Measurements from ENCODE around the gene SDF4.
A peak's percentile ranks its signal among the peaks of the same experiment; 100 is the strongest.

SDF4 gene, protein sequence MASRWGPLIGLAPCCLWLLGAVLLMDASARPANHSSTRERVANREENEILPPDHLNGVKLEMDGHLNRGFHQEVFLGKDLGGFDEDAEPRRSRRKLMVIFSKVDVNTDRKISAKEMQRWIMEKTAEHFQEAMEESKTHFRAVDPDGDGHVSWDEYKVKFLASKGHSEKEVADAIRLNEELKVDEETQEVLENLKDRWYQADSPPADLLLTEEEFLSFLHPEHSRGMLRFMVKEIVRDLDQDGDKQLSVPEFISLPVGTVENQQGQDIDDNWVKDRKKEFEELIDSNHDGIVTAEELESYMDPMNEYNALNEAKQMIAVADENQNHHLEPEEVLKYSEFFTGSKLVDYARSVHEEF

DNA sequence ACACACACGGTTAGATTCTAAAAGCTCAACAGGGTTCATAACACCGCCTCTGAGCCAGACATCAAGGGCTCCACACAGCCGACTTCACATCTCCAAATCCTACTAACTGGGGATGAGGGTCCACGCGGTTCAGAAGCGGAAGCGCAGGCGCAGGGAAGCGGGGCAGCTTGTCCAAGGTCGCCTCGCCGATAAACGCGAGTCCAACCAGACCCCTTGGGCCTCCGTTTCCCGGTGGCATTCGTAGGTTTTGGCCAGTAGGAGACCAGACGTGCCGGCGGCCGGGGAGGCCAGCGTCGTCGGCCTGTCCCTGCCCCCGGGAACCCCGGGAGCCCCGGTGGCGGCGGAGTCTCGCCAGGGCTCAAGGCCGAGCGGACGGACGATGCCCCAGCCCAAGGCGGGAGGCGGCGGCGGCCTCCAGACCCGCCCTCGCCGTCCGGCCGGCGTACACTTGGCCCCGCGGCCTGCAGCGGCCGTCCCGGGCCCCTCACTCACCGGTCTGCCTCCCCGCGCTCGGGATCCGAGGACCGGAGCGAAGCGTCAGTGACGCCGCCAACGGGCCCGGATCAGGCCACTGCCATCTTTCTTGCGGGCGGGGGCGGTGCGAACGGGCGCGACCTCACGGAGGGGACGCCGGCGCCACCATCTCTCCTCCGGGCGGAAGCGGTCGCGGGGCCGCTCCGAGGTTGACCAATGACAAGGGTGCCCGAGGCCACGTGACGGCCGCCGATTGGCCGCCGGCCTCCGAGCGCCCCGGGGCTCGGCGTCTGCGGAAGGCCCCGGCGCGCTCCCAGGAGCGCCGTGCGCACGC is at the start of gene SDF4:
SDF4 (minus strand) TSS at position 602 of the 808 bp plus-strand sequence. CDS start 3,229 bp downstream, outside the sequence.
- peak; percentile 87 for DNase-seq

DNA sequence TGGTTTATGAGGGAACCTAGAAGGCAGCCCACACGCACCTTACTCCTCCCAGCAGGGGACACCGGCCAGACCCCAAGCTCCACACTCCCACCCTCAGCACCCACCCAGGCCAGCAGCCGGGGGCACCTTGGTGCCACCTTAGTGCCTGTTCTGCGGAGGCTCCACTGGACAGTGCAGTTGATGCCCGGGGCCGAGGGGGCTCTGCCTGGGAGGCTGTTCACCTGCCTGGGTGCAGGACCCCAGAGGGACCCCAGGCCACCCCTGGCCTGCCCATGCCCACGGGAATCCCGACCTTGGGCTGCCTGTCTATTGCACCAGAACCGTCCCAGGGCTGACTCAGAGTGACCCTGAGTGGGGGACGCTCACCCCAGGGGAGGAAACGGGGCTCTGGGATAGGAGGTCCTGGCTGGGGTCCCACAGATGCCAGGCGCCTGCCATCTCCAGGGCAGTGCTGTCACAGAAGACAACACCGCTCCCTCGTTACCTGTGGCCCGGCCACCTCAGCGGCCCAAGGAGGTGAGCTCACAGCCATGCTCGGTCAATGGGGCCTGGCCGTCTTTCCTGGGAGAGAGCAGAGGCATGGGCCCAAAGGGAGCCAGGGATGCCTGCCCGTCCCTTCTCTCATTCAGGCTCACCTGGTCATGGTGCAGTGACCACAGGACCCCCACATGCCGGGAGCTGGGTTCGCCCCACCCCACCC is 49.1 kb upstream of the SDF4 start:
- no peak for DNase-seq

DNA sequence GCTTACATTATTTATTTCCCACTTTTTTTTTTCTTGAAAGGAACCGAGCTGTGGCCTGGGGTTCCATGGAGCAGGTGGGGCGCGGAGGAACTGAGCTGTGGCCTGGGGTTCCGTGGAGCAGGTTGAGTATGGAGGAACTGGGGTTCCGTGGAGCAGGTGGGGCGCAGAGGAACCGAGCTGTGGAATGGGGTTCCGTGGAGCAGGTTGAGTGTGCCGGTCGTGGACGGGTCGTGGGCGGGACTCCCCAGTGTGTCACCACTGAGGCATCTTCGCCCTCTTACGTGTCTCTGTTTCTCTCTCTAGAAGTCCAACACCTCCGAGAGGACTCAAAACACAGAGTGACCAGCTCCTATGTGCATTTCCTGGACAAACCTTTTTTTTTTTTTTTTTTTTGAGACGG is 47.2 kb upstream of the SDF4 start:
- no peak for DNase-seq

DNA sequence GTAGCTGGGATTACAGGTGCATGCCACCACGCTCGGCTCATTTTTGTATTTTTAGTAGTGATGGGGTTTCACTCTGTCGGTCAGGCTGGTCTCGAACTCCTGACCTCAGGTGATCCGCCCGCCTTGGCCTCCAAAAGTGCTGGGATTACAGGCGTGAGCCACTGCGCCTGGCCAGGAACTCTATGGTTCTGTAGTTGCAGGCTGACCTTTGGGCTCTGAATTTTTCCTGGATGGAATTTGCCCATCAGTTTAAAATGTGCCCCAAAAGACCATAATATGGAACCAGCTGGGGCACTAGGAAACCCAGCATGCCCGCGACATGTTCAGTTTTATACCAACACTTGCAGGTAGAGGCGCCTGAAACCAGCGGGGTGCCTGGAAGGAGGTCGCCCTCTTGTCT is 46.8 kb upstream of the SDF4 start:
- no peak for DNase-seq

DNA sequence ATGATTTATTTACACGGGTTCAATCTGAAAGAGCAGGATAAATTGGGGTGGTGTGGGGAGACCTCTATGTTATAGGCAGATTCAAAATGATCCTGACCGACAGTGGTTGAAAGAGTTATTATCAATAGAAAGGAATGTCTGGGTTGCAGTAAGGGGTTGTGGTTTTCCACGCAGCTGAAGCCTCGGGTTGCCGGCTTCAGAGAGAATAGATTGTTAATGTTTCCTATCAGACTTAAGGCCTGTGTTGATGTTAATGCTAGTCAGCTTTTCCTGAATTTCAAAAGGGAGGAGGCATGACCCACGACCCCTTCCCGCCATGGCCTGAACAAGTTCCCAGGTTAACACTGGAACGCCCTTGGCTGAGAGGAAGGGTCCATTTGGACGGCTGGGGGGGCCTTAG is 44.0 kb upstream of the SDF4 start:
- DNase-seq = no peak

DNA sequence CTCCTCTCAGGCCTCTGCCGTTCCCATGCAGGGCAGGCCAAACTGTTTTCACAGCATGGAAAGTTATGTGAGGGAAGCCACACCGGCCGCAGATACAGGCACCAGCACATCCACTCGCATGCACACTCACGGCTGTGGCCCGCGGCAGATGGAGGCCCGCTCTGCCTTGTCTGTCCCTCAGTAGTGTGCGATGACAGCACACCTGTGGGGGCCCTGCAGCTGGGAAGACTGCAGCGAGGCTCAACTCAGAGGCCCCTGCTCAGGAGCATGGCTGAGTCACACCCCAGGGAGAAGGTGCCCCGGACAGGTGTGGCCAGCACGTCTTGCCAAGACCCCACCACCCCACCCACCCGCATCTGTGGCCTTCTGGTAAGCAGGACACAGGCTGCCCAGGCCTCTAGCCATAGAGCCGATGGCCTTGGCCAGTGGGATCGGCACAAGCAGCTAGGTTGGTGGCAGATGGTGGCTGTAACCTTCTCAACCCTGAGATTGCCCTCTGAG is 43.2 kb upstream of the SDF4 start:
- no peak for DNase-seq

DNA sequence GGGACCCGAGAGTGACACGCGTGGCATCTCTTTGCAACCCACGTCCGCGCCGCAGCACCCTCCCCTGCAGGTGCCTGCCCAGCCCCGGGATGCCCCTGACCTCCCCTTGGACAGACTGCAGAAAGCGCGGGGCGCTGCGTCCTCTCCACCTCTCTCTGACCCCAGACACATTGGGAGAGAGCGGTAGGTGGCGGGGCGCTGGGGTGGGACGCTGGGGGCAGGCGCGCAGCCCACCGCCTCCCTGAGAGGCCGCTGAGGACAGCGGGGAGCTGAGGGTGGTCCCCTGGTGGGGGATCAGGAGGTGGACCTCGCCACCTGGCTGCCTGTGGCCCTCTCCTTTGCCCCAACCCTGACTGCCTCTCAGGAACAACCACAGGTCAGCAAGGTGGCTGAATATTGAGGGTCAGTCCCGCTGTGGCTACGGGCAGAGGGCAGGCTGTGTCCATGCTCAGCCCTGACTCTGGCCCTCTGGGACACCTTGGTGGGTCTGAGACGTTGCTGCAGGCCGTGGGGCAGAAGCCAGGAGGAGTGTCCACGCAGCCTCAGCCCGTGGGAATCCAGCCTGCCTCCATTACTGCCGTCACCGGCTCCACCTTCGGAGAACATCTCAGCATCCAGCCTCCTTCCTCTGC is 42.6 kb upstream of the SDF4 start:
- no peak for DNase-seq

DNA sequence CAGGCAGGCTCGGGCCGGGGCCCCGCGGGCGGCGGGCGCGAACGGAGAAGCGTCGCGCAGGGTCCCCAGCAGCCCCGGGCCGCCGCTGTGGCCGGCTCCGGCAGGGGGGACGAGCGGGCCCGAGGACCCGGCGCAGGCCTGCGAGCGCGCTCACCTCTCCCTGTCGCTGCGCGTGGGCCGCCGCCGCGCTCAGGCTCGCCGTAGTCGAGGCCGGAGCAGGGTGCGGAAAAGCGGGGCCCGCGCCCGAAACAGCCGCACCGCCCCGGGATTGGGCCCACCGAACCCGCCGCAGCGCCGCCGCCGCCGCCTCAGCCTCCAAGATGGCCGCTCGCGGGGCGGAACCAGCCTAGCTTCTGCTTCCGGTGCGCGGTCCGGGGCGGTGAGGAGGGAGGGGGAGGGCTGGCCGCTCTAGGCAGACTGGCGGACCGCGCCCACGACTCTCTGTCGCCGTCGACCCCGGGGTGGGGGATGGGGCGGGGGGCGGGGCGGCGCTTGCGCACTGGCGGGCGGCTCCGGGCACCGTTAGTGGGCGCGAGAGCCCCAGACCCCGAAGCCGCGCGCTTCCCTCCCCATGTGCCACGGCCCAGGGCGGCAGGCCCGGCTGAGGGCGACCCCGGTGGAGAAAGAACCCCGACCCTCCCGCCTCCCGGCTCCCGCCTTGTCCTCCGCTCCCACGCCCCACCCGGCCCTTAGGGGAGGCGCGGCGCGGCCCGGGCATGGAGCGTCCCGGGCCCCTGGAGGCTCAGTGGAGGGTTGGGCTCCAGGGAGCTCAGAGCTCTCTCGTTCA is 41.9 kb upstream of the SDF4 start, which contains the start of gene UBE2J2:
UBE2J2 (minus strand) TSS at position 343 of the 787 bp plus-strand sequence. CDS start 5,862 bp downstream, outside the sequence.
- DNase-seq = peak; percentile 43

DNA sequence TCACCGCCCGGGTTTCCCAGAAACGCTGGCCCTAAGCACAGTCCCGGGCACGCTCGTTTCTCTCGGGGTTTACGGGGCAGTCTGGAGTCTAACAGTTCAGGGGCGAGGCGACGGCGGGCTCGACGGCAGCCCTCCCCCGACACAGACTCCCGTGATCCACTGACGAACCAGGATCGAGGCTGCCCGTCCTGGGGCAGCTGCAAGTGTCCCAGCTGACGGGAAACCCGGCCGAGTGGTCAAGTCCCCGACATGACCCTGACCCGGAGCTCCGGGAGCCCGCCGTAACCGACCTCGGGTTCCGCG is 41.4 kb upstream of the SDF4 start:
- no peak for DNase-seq

DNA sequence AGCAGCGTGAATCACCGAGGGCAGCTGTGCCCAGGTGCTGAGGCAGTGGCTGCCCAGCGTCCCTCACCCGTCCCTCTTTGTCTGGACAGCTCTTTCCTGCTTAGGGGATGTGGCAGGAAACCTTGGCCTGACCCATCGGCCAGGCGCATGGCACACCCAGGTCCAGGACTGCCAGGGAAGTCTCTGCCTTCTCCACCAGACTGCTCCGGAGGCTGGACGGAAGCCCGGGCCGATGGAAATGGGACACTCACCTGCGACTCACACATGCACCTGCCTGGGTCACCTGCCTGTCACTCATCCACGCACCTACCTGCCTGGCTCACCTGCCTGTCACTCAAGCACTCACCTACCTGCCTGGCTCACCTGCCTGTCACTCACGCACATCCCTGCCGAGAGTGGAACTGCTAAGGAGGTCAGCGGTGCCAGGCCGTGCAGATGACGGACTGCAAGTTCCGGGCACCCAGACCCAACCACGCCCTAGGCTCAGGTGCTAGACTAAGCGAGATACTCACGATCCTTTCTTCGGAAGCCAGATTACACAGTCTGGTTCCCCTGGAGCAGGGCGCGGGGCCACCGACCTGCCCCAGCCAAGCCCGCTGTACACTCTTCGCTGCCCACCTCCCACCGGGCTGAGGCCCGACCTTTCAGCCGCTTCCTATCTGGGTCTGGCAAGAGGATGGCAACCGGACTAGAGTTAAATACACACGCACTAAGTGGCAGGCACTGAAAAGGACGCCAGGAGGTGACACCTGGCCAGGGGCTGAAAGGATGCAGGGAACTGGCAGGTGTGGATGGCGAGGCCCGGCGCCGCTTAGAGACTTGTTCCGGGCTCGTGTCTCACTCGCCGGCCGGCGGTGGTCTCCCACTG is 40.8 kb upstream of the SDF4 start:
- no peak for DNase-seq

DNA sequence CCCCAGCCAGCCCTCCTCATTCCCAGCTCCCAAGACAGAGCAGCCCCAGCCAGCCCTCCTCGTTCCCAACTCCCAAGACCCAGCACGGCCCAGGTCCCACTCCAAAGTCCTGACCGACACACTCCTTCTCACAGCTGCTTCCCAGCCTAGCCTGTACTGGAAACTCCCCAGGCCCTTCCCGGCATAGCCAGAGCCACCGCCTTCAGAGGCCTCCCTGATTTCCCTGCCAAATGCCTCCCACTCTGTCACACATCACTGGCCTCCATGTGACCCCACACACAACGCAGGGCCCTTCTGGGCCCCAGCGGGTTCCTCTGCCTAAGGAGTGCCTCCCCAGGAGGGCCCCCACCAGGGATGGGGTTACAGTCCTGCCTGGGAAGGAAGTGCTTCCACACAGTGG is 39.0 kb upstream of the SDF4 start:
- no peak for DNase-seq

DNA sequence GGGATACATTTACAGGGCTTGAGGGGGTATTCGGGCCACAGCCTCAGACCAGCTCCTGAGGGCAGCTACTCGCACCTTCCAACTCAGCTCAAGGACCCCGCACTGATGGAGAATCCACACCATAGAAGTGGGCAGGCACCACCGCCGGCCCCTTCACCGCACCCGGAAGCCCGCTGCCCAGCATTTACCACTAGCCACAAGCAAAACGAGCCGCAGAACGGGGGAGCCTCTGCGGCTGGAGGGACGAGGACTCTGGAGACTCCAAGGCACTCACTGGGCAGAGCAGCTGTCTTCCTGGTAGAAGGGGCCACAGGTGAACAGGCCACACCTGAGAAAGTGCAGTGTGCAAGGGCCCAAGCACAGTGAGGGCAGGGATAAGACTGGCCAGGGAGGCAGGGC is 36.5 kb upstream of the SDF4 start:
- no peak for DNase-seq

DNA sequence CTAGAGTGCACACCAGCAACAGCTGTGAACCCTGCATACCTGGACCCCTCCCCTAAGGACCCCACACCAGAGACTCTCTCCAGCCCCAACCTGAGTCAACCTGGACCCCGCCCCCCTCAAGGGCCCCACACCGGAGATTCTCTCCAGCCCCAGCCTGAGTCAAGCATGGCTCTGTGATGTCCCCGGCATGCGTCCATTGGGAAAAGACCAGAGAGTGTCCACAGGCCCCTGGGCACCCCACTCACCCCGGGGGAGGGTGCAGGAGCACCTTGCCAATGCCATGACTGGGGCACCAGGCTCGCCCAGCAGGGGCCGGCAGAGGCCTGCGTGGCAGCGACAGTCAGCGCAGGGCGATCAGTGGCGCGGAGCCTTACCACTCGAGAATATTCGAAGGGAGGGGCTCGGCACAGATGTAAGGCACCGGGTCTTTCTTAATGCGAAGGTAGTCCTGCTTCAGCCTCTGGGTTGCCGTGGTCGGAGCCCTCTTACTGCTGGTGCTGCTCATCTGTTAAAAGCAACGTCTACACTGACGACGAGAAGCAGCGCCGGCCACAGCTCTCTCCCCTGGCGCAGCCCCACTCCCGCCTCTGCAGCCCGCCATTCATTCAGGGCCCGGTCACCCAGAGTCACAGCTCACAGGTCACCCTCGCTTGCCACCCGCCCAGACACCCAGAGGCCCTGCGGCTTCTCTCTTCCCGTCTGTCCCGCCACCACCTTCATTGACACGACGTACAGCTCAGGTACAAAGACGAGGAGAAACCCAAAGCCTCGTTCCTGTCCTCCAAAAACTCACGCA is 35.9 kb upstream of the SDF4 start:
- DNase-seq = no peak

DNA sequence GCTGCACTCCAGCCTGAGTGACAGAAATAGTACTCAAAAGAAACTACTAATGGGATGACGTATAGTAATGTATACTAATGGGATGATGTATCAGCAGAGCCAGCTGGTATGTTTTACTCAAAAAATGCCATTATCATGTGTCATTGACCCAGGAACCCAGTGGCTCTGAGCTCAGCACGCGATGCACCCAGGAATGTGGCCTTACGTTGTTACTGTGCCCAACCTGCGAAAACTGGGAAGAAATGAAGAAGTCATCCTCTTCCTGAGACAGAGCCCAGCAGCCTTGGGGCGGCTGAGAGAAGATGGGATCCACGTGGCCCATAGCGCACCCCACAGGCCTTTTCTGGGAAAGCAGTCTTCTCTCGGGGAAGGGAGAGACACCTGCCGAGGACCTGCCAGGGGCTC is 33.1 kb upstream of the SDF4 start:
- DNase-seq = no peak

DNA sequence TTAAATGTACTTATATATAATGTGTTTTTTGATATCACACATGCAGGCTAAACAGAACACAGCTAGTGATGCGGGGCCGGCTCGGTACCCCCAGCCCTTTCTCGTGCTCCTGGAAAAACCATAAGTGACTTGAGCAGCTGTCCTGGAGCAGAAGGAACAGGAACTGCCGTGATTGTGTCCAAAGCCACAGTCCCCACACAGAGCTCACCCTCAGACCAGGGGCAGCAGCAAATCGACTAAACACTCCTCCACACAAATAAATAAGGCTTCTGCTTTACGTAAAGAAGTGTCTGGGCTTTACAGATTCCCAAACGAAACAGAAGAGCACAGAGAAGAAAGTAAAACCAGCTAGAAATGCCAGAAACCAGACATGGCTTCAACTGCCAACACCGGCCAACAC is 32.2 kb upstream of the SDF4 start:
- no peak for DNase-seq

DNA sequence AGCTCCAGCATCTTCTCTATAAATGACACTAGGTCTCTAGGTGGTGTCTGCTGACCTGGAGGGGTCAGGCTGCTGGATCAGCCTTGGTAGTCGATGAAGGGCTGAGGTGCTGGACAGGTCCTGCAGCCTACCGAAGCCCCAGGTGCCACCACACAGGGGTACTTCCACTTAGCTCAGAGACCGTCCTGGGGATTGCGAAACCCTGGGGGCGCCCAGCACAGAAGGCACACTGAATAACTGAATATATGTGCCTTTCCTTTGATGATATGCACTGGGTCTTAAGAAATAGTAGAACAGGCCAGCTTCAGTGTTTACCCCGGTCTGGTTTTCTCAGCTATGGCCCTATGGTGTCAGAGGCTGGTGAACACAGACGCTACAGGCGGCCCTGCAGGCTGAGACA is 31.0 kb upstream of the SDF4 start:
- DNase-seq = no peak

DNA sequence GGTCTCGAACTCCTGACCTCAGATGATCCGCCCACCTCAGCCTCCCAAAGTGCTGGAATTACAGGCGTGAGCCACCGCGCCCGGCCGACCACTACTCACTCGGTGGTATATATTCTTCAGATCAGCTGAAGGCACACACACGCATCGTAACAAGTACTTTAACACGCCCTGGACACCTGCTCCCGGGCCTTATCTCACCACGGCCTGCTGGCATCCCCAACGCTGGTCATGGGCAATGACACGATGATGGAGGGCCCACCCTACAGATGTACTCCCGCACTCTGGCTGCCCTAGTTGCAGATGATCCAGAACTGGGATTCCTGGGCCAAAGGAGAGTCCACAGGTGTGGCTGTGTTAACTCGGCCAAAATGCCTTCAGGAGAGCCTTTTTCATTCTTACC is 30.3 kb upstream of the SDF4 start:
- DNase-seq = no peak

DNA sequence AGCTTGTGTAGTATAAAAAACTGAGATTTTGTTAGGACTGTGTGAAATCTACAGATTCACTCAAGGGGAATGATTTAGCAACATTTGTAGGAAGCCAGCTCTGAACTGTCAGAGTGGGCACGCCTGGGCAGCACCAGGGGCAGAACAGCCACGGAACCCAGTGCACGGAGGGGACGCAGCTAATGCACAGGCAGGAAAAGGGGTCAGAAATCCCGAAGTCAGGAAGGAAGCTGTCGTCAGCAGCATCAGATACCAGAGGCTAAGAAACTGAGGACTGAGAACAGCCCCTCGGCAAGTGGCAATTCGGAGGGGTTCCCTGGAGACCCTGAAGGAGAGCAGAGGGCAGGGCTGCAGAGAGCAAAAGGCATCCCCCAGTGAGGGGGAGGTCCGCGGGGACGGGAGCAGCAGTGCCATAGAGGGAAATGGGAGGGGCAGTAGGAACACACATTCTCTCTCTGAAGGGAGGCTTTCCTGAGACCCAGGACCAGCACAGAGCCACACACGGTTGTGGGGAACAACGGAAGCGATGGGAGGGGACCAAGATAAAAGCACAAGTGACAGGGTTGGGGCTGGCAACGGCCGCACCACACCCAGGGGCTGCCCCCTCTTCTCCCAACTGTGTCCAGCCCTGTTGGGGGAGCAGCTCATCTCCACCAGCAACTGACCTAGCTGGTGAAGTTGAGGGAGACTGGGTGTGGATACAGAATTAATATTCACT is 29.2 kb upstream of the SDF4 start:
- DNase-seq = no peak

DNA sequence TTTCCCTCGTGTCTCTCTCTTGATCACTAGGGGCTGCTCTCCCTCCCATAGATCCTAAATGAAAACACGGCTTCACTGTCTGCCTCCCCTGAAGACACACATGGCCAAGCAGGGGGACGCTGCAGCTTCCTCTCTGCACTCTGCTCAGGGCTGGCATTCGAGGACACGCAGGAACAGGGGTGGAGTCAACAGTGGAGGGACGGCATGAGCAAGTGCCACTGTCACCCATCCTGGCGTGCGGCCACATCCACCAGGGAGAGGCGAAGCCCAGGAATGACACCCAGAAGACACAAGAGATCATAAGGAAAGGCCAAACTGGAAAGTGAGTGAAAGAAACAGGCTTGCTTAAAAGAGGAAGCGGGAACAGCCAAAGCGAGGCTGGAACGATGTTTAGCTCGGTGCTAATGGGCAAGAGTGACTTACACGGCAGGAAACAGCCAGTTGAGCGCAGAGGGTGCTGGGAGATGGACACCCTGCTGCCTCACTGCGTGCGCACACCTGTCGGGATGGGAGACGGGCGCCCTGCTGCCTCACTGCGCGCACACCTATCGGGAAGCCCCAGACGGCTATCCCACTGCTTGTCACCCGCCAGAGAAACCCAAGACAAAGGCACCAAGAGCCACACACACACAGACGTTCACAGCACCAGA is 28.3 kb upstream of the SDF4 start:
- DNase-seq = no peak

All from NCI-H774 (cell line).